GM10266 (cell line): ENCODE measurements around the gene ENOX2.
"Not testable (repeated sequence)": the region's sequence is repeated elsewhere in the genome, so short reads cannot be mapped to it uniquely, and the experiment has no call there.

Experiments used
- DNase-seq: peaks from one replicate; pipeline ENCODE4 v3.0.0; 2012; ENCODE audit errors: extremely low spot score
- TF ChIP-seq, protein P1 (sequence below): IDR thresholded peaks from 2 replicates; pipeline ENCODE4 v1.5.1; 2012; ENCODE audit warnings: mild to moderate bottlenecking, low read depth; ENCODE audit not compliant: control insufficient read depth, insufficient read depth; ENCODE audit errors: missing control alignments

The ENOX2 gene

DNA sequence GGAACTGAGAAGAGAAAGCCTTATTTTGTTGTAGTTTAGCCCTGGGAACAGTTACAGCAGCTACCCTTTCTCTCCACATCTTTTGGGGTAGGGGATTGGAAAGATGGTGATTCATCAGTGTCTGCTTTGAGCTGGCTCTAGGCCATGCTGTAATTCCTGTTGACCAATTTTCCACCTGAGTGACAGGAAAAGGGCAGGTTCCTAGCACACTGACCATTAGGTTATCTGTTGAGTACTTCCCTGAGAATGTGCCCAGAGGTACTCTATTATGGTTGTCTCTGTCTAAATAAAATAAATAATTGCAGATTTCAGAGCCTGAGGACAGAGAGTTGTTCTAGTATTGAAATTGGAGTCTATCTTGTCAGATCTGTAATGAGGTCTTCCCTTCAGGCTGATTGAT is 109.0 kb downstream of the ENOX2 start:
- no peak for DNase-seq
- TF ChIP-seq, protein P1, sequence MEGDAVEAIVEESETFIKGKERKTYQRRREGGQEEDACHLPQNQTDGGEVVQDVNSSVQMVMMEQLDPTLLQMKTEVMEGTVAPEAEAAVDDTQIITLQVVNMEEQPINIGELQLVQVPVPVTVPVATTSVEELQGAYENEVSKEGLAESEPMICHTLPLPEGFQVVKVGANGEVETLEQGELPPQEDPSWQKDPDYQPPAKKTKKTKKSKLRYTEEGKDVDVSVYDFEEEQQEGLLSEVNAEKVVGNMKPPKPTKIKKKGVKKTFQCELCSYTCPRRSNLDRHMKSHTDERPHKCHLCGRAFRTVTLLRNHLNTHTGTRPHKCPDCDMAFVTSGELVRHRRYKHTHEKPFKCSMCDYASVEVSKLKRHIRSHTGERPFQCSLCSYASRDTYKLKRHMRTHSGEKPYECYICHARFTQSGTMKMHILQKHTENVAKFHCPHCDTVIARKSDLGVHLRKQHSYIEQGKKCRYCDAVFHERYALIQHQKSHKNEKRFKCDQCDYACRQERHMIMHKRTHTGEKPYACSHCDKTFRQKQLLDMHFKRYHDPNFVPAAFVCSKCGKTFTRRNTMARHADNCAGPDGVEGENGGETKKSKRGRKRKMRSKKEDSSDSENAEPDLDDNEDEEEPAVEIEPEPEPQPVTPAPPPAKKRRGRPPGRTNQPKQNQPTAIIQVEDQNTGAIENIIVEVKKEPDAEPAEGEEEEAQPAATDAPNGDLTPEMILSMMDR: no peak

GRCh38 chrX:130791870-130792269 is 111.1 kb downstream of the ENOX2 start:
- DNase-seq: not testable (repeated sequence)

- TF ChIP-seq, protein P1: no peak
- DNase-seq: no peak
These were observed 113.2 kb downstream of the ENOX2 start for GRCh38 chrX:130789793-130790192.

DNA sequence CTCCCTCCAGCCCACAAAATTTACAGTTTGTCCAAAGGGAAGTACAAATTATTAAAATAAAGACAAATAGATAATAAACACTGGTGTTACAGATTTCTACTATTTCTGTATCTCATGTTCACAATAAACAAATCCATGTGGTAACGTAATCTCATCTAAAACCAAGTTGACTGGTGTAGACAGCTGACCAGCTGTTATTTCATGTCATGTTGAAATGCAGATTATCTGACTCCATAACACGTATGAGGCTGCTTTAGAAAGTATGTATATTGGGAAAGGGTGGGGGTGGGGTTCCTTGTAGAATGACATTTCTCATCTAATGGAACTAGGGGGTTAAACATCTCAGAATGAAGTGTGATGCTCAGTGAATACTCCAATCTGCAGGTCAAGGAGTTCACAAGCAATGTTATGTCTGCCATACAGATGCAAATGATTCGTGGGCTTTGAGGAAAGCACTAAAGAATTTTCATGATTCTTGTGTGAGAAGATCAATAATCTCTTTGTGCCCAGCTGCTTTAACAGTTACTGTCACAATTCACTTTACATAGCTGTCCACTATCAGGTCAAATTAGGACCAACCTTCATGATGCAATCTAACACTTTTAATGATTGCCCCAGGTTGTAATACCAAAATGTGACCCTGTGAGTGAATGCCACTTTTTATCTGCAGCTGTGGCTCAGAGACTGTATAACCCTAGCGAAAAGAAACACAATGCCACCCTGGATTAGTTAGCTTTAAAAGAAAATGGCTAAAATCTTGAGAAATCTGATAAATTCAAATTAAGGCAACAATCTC is 114.0 kb downstream of the ENOX2 start:
- TF ChIP-seq, protein P1: no peak
- no peak for DNase-seq

GRCh38 chrX:130786030-130786429 is 117.0 kb downstream of the ENOX2 start:
- TF ChIP-seq, protein P1: no peak
- DNase-seq: no peak

DNA sequence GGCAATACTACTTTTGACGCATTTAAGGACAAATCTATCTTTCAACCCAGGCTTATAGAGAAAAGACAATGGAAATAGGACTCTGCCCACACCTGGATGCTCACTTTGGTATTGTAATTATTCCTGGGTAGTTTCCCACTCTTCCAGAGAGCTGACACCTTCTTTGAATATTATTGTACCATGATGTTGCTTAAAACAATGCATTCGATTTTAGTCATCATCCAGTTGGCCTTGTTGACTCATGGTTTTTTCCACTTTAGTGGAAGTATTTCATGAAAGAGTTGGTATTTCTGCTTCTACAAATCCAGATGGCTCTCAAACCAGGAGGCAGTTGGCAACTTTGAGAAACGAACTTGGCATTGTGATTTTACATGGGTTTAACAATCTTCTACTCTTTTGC is 124.2 kb downstream of the ENOX2 start:
- TF ChIP-seq, protein P1: no peak
- DNase-seq: no peak

GRCh38 chrX:130775849-130776248 is 127.2 kb downstream of the ENOX2 start:
- TF ChIP-seq, protein P1: no peak
- no peak for DNase-seq

DNA sequence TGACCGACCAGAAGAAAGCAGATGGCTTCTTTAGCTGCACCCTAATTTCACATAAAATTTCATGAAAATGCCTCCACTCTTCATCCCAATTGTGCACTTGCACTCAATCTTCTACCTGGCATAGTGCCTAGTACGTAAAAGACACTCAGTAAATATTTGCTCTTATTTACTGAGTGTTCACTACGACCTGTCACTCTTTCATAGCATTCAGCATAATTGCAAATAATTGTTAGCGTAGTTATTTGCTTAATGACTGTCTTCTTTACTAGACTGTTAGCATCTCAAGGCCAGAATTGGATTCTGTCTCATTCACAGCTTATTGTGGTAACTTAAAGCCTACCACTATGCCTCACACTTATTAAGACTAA is 130.2 kb downstream of the ENOX2 start:
- TF ChIP-seq, protein P1: no peak
- no peak for DNase-seq
